GM21717 (cell line): ENCODE results near the gene PRKCE.

Experiments
- ATAC-seq: cut with Tn5 transposase; IDR thresholded peaks from one replicate; pipeline ENCODE4 v1.9.1; 2021; ENCODE audit warnings: mild to moderate bottlenecking, moderate library complexity; ENCODE audit not compliant: unreplicated experiment

The PRKCE gene

GRCh38 chr2:46002947-46003346, 351.5 kb downstream of the PRKCE start:
- ATAC-seq, result no peak

DNA sequence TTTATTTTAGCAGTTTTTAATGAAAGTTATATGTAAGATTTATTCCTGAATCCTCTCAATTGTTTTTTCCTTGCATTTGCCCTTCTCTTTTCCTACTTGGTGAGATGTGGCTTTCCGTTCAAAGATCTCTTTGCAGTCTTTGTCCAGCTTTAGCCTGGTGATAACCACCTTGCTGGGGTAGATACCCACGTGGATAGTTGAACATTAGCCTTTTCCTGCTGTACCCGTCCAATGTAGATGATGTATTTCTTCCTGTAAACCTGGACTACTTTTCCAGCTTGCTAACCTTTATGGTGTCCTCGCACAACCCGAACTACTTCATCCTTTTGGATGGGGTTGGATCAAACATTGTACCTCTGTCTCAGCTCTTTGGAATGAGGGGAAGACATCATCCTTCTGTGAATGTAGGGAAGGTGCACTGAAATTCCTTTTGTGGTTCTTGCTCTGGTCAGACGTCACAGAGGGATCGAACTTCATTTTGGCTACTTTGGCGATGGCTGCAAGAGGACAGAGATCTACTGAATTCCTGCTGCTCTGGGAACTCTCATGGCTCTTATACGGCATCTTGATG, 352.5 kb downstream of the PRKCE start:
- no peak for ATAC-seq

GRCh38 chr2:46006473-46007025, 355.1 kb downstream of the PRKCE start:
- no peak for ATAC-seq

- ATAC-seq, result no peak
These were observed 355.9 kb downstream of the PRKCE start for GRCh38 chr2:46007412-46007811.

DNA sequence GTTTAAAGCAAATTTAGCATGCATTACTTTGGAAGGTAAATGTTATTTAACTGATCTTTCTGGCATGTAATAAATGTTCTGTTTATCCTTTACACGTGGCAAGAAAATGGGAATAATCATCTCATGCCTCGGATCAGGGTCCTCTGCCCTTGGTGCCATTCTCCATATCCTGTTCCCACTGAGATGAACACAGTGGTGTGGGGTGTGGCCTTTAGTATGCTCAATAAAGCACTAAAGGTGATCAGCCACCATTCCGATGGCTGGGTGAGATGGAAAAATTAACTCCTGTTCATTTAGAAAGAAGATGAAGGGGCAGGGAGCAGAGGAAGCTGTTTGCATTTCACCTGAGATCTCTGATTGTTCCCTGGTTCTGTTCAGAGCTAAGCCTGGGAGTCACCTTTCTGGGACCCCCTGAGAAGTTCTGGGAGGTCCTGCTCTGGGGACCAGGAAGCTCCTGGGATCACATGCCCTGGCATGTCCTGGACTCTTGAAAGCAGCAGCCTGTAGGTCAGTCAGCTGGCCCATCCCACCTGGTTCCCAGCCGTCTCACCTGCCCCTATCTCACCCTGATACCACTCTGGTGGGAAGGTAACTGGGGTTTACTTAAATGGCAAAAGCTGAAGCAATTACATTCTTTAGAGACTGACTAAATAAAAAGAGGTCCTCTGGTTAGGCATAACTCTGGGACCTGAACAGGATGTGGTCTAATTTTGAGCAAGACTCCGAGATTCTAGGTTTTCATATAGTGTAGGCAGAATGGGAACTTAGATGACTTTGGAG, 356.8 kb downstream of the PRKCE start:
- no peak for ATAC-seq

GRCh38 chr2:46009315-46009714, 357.8 kb downstream of the PRKCE start:
- ATAC-seq, result no peak

DNA sequence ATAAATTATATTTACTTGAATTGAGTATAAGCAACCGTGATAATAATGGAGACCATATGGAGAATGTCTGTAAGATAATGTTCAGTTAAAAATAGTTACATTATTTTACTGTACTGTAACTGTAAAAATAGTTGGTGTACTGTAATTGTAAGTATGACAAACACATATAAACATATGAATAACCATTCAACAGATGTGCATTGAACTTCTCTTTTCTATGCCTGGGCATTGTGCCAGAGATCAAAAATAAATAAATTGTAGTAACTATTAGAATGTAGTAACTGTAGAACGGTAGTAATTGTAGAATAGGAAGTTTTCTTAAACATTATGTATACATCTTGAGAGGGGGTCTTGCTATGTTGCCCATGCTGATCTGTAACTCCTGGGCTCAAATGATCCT, 358.3 kb downstream of the PRKCE start:
- ATAC-seq, result no peak

DNA sequence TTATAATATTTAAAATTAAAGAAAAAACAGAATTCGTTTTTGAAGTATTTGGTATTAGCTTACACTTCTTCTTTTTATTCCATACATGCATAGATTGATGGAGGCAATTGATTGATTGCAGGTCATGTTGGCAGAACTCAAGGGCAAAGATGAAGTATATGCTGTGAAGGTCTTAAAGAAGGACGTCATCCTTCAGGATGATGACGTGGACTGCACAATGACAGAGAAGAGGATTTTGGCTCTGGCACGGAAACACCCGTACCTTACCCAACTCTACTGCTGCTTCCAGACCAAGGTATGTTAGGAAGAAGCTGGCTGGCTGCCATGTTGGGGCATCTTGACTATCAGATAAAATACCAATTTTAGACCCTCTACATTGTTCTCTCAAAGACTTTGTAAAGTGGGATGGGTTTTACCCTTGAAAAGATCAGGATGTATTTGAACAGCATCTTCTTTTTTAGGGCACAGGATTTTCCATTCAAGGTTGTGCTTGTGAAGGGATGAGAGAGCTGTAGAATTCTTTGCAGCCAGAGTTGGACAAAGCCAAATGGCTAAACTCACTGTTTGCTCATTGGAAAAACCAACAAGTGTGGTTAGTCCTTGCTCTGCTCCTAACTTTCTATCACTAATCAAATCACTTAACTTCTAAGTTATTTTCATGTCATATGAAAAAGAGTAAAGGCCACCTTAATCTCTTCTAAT, 358.9 kb downstream of the PRKCE start:
- no peak for ATAC-seq

DNA sequence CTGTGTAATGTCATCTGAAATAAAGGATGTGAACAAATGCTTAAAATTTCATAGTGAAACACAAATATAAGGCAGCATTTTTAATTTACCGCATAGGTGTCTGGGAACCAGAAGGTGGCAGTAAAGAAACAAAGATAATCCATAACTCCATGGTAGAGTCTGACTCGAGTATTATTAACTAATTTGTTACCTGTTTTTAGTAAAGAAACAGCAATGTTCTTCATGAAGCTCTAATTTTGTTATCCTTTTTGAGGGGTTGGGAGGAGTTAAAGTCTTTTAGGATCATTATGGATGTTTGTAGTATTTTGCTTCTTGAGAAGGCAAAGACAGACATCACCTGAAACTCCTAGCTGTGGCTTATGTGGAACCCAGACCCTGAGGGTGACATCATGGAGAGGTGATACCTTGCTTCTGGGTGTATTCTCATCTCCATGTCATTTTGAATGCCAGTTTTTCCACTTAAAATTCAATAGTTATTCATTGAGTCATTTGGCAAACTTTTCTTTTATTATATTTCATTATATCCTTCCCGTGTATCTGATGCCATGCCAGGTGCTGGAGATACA, 359.5 kb downstream of the PRKCE start:
- no peak for ATAC-seq

DNA sequence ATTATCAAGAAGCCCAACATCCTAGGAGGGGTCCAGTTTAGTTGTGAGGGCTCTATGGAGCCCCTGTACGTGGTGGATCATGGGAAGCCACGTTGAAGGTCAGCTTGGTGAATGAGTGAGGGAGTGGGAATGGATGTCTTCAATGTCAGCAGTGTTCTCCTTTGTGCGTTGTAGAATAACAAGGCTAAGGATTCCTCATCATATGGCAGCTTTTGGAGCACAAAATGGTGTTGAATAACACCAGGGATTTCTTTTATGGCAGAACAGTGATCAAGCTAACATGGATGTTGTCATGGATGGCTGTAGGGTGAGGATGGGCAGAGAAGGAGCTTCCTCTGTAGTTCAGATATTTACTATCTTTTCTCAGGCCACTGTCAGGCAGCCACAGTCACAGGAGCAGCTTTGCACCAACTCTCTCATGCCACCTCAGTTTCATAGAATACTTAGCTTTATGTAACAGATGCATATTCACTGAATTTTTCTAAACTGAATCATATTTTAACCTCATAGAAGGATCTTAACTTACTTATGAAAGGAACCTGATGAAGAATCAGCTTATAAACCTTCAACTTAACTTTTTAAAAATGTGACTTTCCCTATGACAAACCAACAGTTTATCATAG, 361.3 kb downstream of the PRKCE start:
- ATAC-seq, result no peak

GRCh38 chr2:46013726-46014125, 362.3 kb downstream of the PRKCE start:
- ATAC-seq, result no peak

GRCh38 chr2:46014911-46015654, 363.6 kb downstream of the PRKCE start:
- no peak for ATAC-seq

GRCh38 chr2:46015671-46016070, 364.2 kb downstream of the PRKCE start:
- no peak for ATAC-seq

DNA sequence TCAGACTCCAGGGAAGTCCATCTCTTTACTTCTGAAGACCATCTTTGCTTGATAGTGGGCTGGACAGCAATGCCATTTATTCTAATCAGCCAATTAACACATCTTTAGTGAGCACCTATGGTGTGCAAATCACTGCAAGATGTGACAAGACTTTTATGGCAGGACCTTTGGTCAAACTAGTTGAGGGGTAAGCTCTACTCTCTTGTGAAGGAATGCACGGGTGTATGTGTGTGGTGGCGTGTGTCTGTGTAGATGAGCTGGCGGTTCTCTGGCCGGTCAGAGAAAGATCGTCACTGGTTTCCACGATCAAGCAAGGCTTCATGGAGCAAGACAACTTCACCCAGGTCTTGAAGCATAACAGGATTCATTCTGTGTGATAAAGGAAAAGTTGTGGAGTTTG, 364.6 kb downstream of the PRKCE start:
- ATAC-seq, result no peak

GRCh38 chr2:46018773-46019591, 367.5 kb downstream of the PRKCE start:
- ATAC-seq, result no peak

DNA sequence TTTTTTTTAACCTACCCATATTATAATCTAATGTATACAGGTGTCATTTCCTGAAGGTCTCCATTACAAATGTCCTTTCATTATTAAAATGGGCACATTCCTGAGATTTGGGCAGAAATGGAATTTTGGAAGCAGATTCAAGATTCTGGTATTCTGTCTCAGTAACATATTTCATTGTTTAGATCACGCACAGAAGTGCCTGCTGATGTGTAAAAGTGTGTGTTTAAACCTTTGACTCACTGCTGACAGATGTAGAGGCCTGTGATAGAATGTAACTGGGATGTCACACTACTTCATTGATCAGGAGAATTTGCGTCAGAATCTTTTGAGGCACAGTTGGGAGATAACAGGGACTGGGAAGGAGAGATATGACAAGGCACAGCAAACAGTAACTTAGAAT, 368.9 kb downstream of the PRKCE start:
- no peak for ATAC-seq

DNA sequence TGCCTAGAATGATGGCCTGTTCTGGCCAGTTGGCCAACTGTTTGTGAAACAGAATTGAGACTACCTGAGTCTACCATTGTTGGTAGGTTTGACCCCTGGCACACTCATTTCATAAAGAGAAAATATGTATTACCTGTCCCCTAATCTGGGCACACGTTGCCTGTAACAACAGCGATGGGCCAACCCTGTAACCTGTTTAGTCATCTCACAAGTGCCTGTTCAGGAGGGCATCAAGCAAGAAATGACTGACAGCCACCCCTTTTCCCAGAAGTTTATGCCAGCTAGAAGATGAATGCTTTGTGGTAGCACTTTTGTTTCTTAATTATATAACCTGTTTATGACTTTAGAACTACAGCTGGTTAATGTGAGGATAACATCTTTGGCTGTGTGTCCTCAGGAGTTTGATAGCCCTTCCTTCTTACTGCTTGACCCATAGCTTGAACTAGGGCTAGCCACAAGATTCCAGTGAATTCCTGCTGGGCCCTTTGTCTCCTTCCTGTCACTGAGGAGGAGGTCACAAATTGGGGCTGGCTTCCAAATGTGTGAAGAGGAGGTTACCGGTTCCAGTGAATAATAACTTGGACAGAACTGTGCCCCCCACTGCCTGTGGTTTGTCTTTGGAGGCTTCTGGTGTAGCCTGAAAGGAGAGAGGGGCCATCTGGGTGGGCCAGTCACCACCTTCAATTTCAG, 371.8 kb downstream of the PRKCE start:
- ATAC-seq, result no peak

DNA sequence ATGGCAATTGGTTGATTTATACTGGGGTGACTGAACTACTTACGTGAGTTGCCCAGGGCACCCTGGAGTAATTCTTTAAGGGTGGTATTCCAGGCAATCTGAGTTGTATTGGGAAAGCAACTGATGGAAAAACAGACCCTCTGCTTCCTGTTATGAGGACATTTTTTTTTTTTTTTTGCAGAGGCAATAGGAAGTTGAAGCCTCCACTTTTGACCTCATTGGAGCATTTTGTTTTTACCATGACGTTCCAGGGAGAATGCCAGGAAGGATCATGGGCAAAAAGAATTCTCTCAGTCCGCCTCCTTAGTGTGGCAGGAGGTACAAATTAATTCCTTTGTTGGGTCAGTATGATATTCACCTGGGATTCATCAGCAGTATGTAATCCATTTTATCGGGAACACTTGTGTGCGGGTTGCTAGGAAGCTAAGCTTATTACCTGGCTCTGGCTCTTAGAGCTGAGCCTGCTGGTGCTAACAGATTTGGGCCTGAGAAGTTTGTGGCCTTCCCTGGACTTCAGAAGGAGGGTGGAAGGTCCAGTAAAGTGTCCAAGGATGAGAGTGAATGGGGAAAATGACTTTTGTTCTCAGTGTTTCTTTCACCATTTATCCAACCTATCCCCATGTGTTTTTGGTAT, 372.8 kb downstream of the PRKCE start:
- no peak for ATAC-seq
